Bronchial epithelial cell (primary cell): ENCODE results near the gene DDAH1. TPM values are rescaled to one million over a fixed set of nuclear protein-coding genes. Genes with fewer than 3 reads are reported as not detected.

Experiments used
- DNase-seq: peaks from one replicate; pipeline ENCODE4 v3.0.0-alpha.2; 2010; ENCODE audit warnings: low read depth
- FAIRE-seq: peaks from 2 replicates; lab custom pipeline; 2011; peaks lifted over from hg19 to GRCh38; lab: Jason Lieb, UNC
- H3K27me3 ChIP-seq: 2 replicates; pipeline ENCODE4 v1.5.1; 2011; ENCODE audit warnings: low read length; ENCODE audit not compliant: control insufficient read depth, insufficient read depth
- H3K36me3 ChIP-seq: 2 replicates; pipeline ENCODE4 v1.5.1; 2011; ENCODE audit warnings: low read length; ENCODE audit not compliant: control insufficient read depth, insufficient read depth
- H3K4me3 ChIP-seq: 2 replicates; pipeline ENCODE4 v1.5.1; 2011; ENCODE audit warnings: mild to moderate bottlenecking, low read depth, low read length, control low read depth
- total RNA-seq: library from RNA; depleted of rRNA; stranded (reverse); fragments of >200 nt; gene quantifications from 2 replicates; pipeline ENCODE4 v1.2.1, GENCODE V29; 2014
- TF ChIP-seq, protein P1 (sequence below): IDR thresholded peaks from 2 replicates; pipeline ENCODE4 v1.5.1; 2011; ENCODE audit warnings: mild to moderate bottlenecking, moderate library complexity, low read length, control low read depth, inconsistent platforms; ENCODE audit not compliant: insufficient read depth, severe bottlenecking

DDAH1 gene
- total RNA-seq, 1 donor from 2014 or later = 1.6 TPM

DNA sequence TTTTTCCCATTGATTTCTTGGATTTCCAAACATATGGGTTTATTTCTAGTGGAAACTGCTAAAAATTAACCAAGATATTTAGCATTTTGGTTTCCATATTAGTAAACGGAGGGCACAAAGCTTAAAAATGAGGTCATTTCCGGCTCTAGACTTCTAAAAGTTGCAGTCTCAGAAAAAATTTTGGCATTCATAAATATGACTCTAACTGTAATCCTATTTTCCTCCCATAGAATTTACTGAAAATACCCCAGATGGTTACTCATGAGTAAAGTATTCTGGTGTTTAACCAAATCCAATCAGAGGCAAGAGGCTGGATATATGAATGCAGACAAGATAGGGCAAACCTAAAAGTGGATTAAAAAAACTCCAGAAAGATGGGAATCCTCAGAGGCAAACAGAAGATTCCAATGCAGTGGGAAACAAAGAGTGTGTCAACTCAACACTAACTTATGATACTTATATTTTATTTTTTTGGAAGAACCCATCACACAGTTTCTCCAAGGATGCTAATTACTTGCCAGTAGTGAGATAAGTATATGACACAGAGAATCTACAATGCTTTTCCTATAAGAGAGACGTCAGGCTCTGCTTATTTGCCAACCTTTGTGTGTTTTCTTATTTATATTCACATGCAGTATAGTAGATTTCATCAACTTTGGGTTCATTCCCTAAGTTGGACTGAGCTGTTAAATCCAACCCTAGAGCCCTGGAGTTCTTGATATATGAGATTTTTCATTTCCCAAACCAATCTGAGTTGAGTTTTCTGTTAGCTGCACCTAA, 98.4 kb downstream of the DDAH1 start:
- H3K36me3 ChIP-seq = no peaks in the 10 kb centered on the region
- H3K4me3 ChIP-seq = no peak overlapping the region
- no peaks in the 10 kb centered on the region for H3K27me3 ChIP-seq
- DNase-seq (peak; percentile 43), FAIRE-seq (no peak)
- TF ChIP-seq, protein P1, sequence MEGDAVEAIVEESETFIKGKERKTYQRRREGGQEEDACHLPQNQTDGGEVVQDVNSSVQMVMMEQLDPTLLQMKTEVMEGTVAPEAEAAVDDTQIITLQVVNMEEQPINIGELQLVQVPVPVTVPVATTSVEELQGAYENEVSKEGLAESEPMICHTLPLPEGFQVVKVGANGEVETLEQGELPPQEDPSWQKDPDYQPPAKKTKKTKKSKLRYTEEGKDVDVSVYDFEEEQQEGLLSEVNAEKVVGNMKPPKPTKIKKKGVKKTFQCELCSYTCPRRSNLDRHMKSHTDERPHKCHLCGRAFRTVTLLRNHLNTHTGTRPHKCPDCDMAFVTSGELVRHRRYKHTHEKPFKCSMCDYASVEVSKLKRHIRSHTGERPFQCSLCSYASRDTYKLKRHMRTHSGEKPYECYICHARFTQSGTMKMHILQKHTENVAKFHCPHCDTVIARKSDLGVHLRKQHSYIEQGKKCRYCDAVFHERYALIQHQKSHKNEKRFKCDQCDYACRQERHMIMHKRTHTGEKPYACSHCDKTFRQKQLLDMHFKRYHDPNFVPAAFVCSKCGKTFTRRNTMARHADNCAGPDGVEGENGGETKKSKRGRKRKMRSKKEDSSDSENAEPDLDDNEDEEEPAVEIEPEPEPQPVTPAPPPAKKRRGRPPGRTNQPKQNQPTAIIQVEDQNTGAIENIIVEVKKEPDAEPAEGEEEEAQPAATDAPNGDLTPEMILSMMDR = no peak

DNA sequence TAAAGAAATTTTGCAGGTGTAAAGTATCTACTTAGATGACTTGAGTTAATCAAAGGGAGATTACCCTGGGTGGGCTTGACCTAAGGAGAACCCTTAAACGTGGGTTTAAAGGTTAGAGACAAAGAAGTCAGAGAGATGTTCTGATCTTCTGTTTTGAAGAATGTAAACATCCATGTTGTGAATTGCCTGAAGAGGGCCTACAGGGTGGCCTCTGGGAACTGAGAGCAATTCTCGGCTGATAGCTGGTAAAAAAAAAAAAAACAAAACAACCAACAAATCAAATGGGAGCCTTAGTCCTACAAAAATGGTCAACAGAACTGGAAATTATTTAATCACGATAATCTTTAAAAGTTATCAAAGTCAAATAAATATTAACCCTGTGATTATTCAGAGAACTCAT, 99.1 kb downstream of the DDAH1 start:
- TF ChIP-seq, protein P1 = no peak
- Histone ChIP-seq H3K4me3 (no peak overlapping the region), H3K36me3 (no peaks in the 10 kb centered on the region), H3K27me3 (no peaks in the 10 kb centered on the region)
- FAIRE-seq = no peak
- no peak for DNase-seq

DNA sequence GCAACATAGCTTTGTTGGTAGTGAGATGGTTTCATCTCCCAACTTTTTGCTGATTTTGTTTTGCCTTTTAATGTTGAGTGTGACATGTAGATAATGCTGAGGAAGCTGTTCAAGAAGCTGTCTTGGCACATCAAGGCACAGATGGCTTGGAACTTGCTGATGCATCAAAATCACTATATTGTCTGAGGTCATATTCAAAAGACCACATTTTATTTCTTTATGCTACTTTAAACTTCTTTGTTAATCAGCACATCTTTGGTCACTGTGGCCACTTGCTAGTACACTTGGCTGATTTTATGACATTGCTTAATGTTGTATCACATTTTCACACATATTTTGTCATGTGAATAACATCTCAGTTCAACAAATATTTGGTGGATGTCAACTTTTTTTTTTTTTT, 101.4 kb downstream of the DDAH1 start:
- no peak for FAIRE-seq
- Histone ChIP-seq H3K27me3 (no peaks in the 10 kb centered on the region), H3K36me3 (no peaks in the 10 kb centered on the region), H3K4me3 (no peak overlapping the region)
- no peak for DNase-seq
- TF ChIP-seq, protein P1 = no peak

DNA sequence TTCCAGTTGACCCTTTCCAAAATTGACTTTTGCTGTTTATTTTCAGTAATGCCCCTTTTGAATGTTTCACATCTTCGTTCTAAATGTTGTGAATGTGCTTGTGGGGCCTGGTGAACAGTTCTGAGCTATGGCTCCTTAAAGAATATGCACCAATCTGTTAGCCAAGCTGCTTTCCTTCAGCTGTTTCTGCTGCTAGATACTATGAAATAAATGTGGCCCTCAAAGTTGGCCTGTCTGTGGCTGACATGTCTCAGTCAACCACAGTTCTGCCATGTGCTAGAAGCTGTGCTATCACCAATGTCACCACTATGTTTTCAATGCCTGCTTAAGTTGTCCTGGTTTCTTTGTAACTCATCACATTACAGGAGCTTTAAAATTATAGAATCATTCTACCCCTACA, 101.9 kb downstream of the DDAH1 start:
- no peaks in the 10 kb centered on the region for H3K36me3 ChIP-seq
- no peaks in the 10 kb centered on the region for H3K27me3 ChIP-seq
- DNase-seq (no peak), FAIRE-seq (no peak)
- TF ChIP-seq, protein P1 = no peak
- H3K4me3 ChIP-seq = no peak overlapping the region

DNA sequence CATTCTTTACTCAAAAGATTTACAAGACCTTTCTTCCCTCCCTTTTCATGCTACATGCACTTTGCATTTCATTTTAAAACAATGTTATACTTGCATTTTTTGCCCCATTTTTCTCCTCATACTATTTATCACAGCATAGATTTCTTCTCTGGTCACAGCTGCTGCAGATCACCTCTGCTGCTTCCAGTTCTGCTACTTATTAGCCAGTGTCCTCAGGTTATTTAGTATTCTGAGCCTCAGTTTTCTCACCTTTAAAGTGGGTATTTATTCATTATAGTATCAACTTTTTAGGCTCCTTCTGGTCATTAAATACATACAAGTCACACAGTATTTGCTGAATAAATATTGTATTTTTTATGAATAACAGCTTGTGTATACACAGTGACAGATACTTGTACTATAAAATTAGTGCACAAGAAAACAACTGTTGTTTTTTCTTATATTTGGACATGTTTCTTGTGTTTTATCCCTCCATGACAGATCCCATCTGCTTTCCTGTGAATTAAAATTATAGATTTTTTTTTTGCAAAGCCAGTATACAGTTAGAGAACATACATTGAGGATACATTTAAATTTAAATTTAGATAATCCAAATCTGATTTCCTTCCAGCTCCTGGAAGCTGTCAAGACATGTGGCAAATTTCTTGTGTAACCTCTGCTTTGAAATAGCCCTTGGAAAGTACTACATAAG, 103.2 kb downstream of the DDAH1 start:
- FAIRE-seq (no peak), DNase-seq (no peak)
- Histone ChIP-seq H3K4me3 (no peak overlapping the region), H3K36me3 (no peaks in the 10 kb centered on the region), H3K27me3 (no peaks in the 10 kb centered on the region)
- TF ChIP-seq, protein P1 = no peak
